C1 segment of cervical spinal cord (tissue), 14 donors: Measurements from ENCODE around the gene AMOTL2.

ENCODE experiments used
- DNase-seq, 14 donors: peaks; one replicate each; lab custom pipeline; 2025; lab: John Stamatoyannopoulos, UW

The AMOTL2 gene

GRCh38 chr3:134336587-134336986 lies 37.7 kb downstream of the AMOTL2 start:
- no peak for DNase-seq

- no peak for DNase-seq
Observed at GRCh38 chr3:134334901-134335280, 39.4 kb downstream of the AMOTL2 start.

- peak in 1 of 14 donors; percentile 44 for DNase-seq
Observed at GRCh38 chr3:134334231-134334900, 39.9 kb downstream of the AMOTL2 start.

- no peak for DNase-seq
Observed at GRCh38 chr3:134333522-134334181, 40.6 kb downstream of the AMOTL2 start.

- no peak for DNase-seq
Observed at GRCh38 chr3:134332344-134332743, 41.9 kb downstream of the AMOTL2 start.

GRCh38 chr3:134331811-134332199 lies 42.4 kb downstream of the AMOTL2 start:
- DNase-seq, result no peak

- DNase-seq, result no peak
Observed at GRCh38 chr3:134330883-134331810, 43.1 kb downstream of the AMOTL2 start.

- no peak for DNase-seq
Observed at GRCh38 chr3:134328846-134329245, 45.4 kb downstream of the AMOTL2 start.

- DNase-seq, result no peak
Observed at GRCh38 chr3:134328147-134328591, 46.1 kb downstream of the AMOTL2 start.

GRCh38 chr3:134327594-134327975 lies 46.7 kb downstream of the AMOTL2 start:
- no peak for DNase-seq

GRCh38 chr3:134326760-134327593 lies 47.3 kb downstream of the AMOTL2 start:
- DNase-seq, result no peak

- DNase-seq, result no peak
Observed at GRCh38 chr3:134326126-134326525, 48.1 kb downstream of the AMOTL2 start.

GRCh38 chr3:134325706-134326105 lies 48.5 kb downstream of the AMOTL2 start:
- no peak for DNase-seq

GRCh38 chr3:134325061-134325705 lies 49.1 kb downstream of the AMOTL2 start:
- no peak for DNase-seq

- no peak for DNase-seq
Observed at GRCh38 chr3:134323966-134324962, 50.0 kb downstream of the AMOTL2 start.

GRCh38 chr3:134322286-134322685 lies 52.0 kb downstream of the AMOTL2 start:
- no peak for DNase-seq

- DNase-seq, result no peak
Observed at GRCh38 chr3:134320749-134321148, 53.5 kb downstream of the AMOTL2 start.

GRCh38 chr3:134319931-134320330 lies 54.3 kb downstream of the AMOTL2 start:
- DNase-seq, result no peak

GRCh38 chr3:134318166-134318565 lies 56.1 kb downstream of the AMOTL2 start:
- DNase-seq, result no peak
